Measurements from ENCODE around the gene JAKMIP2.
"Not testable (repeated sequence)": the region's sequence is repeated elsewhere in the genome, so short reads cannot be mapped to it uniquely, and the experiment has no call there.

The JAKMIP2 gene

GRCh38 chr5:147560718-147561331 lies 221.7 kb downstream of the JAKMIP2 start:
- DNase-seq (ENCODE audit: low read depth in 2 of 3, low spot score in 1 of 3) = no peak

- no peak for DNase-seq (ENCODE audit: low read depth in 2 of 3, low spot score in 1 of 3)
Observed at GRCh38 chr5:147559749-147560148, 222.8 kb downstream of the JAKMIP2 start.

- DNase-seq (ENCODE audit: low read depth in 2 of 3, low spot score in 1 of 3) = no peak
Observed at GRCh38 chr5:147558826-147559225, 223.7 kb downstream of the JAKMIP2 start.

- no peak for DNase-seq (ENCODE audit: low read depth in 2 of 3, low spot score in 1 of 3)
Observed at GRCh38 chr5:147557876-147558745, 224.4 kb downstream of the JAKMIP2 start.

- DNase-seq (ENCODE audit: low read depth in 2 of 3, low spot score in 1 of 3) = no peak
Observed at GRCh38 chr5:147555176-147555575, 227.4 kb downstream of the JAKMIP2 start.

GRCh38 chr5:147554261-147554817 lies 228.2 kb downstream of the JAKMIP2 start:
- no peak for DNase-seq (ENCODE audit: low read depth in 2 of 3, low spot score in 1 of 3)

GRCh38 chr5:147553817-147554216 lies 228.7 kb downstream of the JAKMIP2 start:
- DNase-seq (ENCODE audit: low read depth in 2 of 3, low spot score in 1 of 3) = not testable (repeated sequence)

- DNase-seq (ENCODE audit: low read depth in 2 of 3, low spot score in 1 of 3) = no peak
Observed at GRCh38 chr5:147552897-147553296, 229.6 kb downstream of the JAKMIP2 start.

- DNase-seq (ENCODE audit: low read depth in 2 of 3, low spot score in 1 of 3) = no peak
Observed at GRCh38 chr5:147551677-147552076, 230.9 kb downstream of the JAKMIP2 start.

- DNase-seq (ENCODE audit: low read depth in 2 of 3, low spot score in 1 of 3) = no peak
Observed at GRCh38 chr5:147547730-147548129, 234.8 kb downstream of the JAKMIP2 start.

GRCh38 chr5:147544556-147544955 lies 238.0 kb downstream of the JAKMIP2 start:
- DNase-seq (ENCODE audit: low read depth in 2 of 3, low spot score in 1 of 3) = no peak

GRCh38 chr5:147539053-147539452 lies 243.5 kb downstream of the JAKMIP2 start:
- no peak for DNase-seq (ENCODE audit: low read depth in 2 of 3, low spot score in 1 of 3)

GRCh38 chr5:147538236-147538635 lies 244.3 kb downstream of the JAKMIP2 start:
- DNase-seq (ENCODE audit: low read depth in 2 of 3, low spot score in 1 of 3) = no peak

All from stimulated activated CD4-positive, alpha-beta T cell treated with anti-CD3 and anti-CD28 coated beads, Interleukin-12 subunit alpha, Interleukin-12 subunit beta, amount 100 ng/mL, for 48 hours (primary cell).